GM21825 (cell line): ENCODE measurements around the gene KIAA1755.

ENCODE experiments used
- ATAC-seq: cut with Tn5 transposase; IDR thresholded peaks from one replicate; pipeline ENCODE4 v1.9.1; 2021; ENCODE audit warnings: mild to moderate bottlenecking, moderate library complexity; ENCODE audit not compliant: unreplicated experiment

KIAA1755 gene

GRCh38 chr20:38220587-38221118 is 39.9 kb downstream of the KIAA1755 start:
- ATAC-seq: no peak

GRCh38 chr20:38219006-38219950 is 41.3 kb downstream of the KIAA1755 start:
- no peak for ATAC-seq

GRCh38 chr20:38218566-38218885 is 42.0 kb downstream of the KIAA1755 start:
- no peak for ATAC-seq

- ATAC-seq: no peak
These were observed 42.6 kb downstream of the KIAA1755 start for GRCh38 chr20:38217791-38218565.

- ATAC-seq: no peak
These were observed 43.6 kb downstream of the KIAA1755 start for GRCh38 chr20:38216746-38217595.

- ATAC-seq: no peak
These were observed 44.3 kb downstream of the KIAA1755 start for GRCh38 chr20:38216201-38216600.

- no peak for ATAC-seq
These were observed 45.0 kb downstream of the KIAA1755 start for GRCh38 chr20:38215194-38216182.

- no peak for ATAC-seq
These were observed 46.0 kb downstream of the KIAA1755 start for GRCh38 chr20:38214256-38215193.

GRCh38 chr20:38213607-38213940 is 47.0 kb downstream of the KIAA1755 start:
- no peak for ATAC-seq

- no peak for ATAC-seq
These were observed 47.5 kb downstream of the KIAA1755 start for GRCh38 chr20:38212806-38213606.

GRCh38 chr20:38211200-38212097 is 49.1 kb downstream of the KIAA1755 start:
- no peak for ATAC-seq

- no peak for ATAC-seq
These were observed 49.8 kb downstream of the KIAA1755 start for GRCh38 chr20:38210741-38211140.

GRCh38 chr20:38209736-38210405 is 50.7 kb downstream of the KIAA1755 start:
- ATAC-seq: no peak

- no peak for ATAC-seq
These were observed 51.4 kb downstream of the KIAA1755 start for GRCh38 chr20:38209054-38209675.

- ATAC-seq: no peak
These were observed 52.0 kb downstream of the KIAA1755 start for GRCh38 chr20:38208523-38208922.

- no peak for ATAC-seq
These were observed 52.4 kb downstream of the KIAA1755 start for GRCh38 chr20:38208088-38208487.
